Spinal cord (tissue), 10 donors: Measurements from ENCODE around the gene HMOX2. TPM values are rescaled to one million over a fixed set of nuclear protein-coding genes. Genes with fewer than 3 reads are reported as not detected.

Experiments
- DNase-seq, 6 donors: peaks; one replicate each; pipeline versions ENCODE4 v3.0.0 to v3.0.0-alpha.2; 2013 to 2015; ENCODE audit warnings: low spot score in 6 of 6, low read depth in 4 of 6
- H3K27ac ChIP-seq: one replicate; pipeline ENCODE4 v1.5.1; 2013; ENCODE audit warnings: low read depth, low read length, control low read depth
- H3K27me3 ChIP-seq: one replicate; pipeline ENCODE4 v1.6.1; 2013; ENCODE audit warnings: low read length; ENCODE audit not compliant: control insufficient read depth, insufficient read depth
- H3K36me3 ChIP-seq: one replicate; pipeline ENCODE4 v1.6.1; 2013; ENCODE audit warnings: low read length; ENCODE audit not compliant: control insufficient read depth, insufficient read depth
- H3K4me1 ChIP-seq: one replicate; pipeline ENCODE4 v1.6.1; 2013; ENCODE audit warnings: low read length; ENCODE audit not compliant: control insufficient read depth, insufficient read depth
- H3K4me3 ChIP-seq: one replicate; pipeline ENCODE4 v1.5.1; 2013; ENCODE audit warnings: low read depth, low read length, control low read depth
- H3K9me3 ChIP-seq: one replicate; pipeline ENCODE4 v1.6.1; 2013; ENCODE audit warnings: low read length; ENCODE audit not compliant: control insufficient read depth, insufficient read depth
- WGBS: methylation state at CpG from one replicate; pipeline ENCODE4 v1.1.5; 2013; ENCODE audit warnings: missing lambda C conversion rate; ENCODE audit not compliant: insufficient coverage; 5-methylcytosine and 5-hydroxymethylcytosine counted together
- polyA plus RNA-seq, 2 donors: library from polyadenylated mRNA; unstranded; fragments of 120-200 nt; gene quantifications; one replicate each; pipeline ENCODE4 v1.2.1, GENCODE V29; 2013; ENCODE audit not compliant: insufficient read length in 2 of 2
- total RNA-seq, 2 donors: library from RNA; depleted of rRNA in 1 of 2; stranded (reverse); fragments of 120-200 nt in 1 of 2; fragments of >200 nt in 1 of 2; gene quantifications; one replicate each; pipeline versions ENCODE4 v1.2.3 to v1.2.4, GENCODE V29; 2013 to 2014
- donor health status: healthy.

HMOX2 gene
- total and polyA plus RNA-seq, 4 donors: 64.5 to 130 (median 90.1) TPM

- H3K36me3 ChIP-seq: peaks cover 76% of the 10 kb centered on the region
- 89% methylated on average over 8 of the region's 11 CpGs for WGBS
- no peak for DNase-seq
- H3K4me1 ChIP-seq: no peaks in the 10 kb centered on the region
- no peaks in the 10 kb centered on the region for H3K9me3 ChIP-seq
- no peaks in the 10 kb centered on the region for H3K27me3 ChIP-seq
- H3K27ac ChIP-seq: no peak overlapping the region
- H3K4me3 ChIP-seq: no peak overlapping the region
Observed at GRCh38 chr16:4442371-4442770, 33.8 kb upstream of the HMOX2 start.

GRCh38 chr16:4443271-4443670, 32.9 kb upstream of the HMOX2 start:
- H3K4me1 ChIP-seq: no peaks in the 10 kb centered on the region
- H3K36me3 ChIP-seq: peaks cover 76% of the 10 kb centered on the region
- no peak overlapping the region for H3K4me3 ChIP-seq
- H3K9me3 ChIP-seq: no peaks in the 10 kb centered on the region
- WGBS: 79% methylated on average over 5 of the region's 5 CpGs
- no peaks in the 10 kb centered on the region for H3K27me3 ChIP-seq
- DNase-seq: no peak
- H3K27ac ChIP-seq: no peak overlapping the region

- Histone ChIP-seq H3K36me3 (peaks cover 79% of the 10 kb centered on the region), H3K9me3 (no peaks in the 10 kb centered on the region), H3K27me3 (no peaks in the 10 kb centered on the region), H3K4me3 (no peak overlapping the region), H3K4me1 (no peaks in the 10 kb centered on the region), H3K27ac (no peak overlapping the region)
- WGBS: 90% methylated on average over 2 of the region's 4 CpGs
- no peak for DNase-seq
Observed at GRCh38 chr16:4443986-4444385, 32.2 kb upstream of the HMOX2 start.

DNA sequence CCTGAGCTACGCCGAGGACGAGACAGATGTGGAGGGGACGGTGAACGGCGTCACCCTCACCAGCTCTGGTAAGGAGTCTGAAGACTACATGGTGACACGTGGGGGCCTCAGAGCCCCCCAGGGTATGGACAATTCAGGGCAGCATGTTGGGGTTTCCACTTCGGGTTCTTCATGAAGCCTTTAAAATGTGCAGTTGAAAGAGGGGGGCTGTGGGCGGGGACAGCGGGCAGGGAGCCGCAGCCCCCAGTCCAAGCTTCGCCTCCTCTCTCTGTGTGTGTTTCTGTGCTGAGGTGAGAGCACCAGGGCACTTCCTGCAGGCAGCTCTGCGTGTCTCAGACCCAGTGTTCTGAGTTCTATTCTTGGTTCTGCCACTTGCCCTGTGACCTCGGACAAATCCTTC, 25.8 kb upstream of the HMOX2 start:
- Histone ChIP-seq H3K27me3 (no peaks in the 10 kb centered on the region), H3K4me3 (no peak overlapping the region), H3K4me1 (no peaks in the 10 kb centered on the region), H3K36me3 (peaks cover 89% of the 10 kb centered on the region), H3K9me3 (no peaks in the 10 kb centered on the region), H3K27ac (no peak overlapping the region)
- DNase-seq: no peak
- WGBS: 83% methylated on average over 13 of the region's 14 CpGs

DNA sequence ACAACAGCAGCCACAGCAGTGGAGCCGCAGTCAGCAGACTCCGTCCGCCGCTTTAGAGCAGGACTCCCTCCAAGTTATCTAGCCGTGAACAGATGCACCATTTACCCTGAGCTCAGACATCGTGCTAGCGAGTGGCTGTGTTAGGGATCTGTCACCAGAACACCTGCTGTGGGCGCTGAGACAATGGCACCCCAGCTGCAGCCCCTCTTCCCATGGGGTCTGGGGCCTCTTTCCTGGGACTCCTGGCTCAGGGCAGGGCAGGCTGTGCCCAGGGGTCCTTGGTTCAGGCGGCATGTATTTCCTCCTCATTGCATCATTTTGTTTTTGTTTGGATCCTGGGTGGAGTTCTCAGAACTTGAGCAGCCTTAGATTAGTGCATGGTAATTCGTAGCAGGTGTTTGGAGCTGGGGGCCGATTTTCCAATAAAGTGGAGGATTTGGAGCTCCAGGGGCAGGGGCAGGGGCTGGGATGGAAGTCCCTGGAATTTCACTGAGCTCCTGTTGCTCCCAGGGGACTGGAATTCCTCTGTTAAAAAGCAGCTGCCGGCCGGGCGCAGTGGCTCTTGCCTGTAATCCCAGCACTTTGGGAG, 25.2 kb upstream of the HMOX2 start:
- DNase-seq: no peak
- 73% methylated on average over 13 of the region's 14 CpGs for WGBS
- peaks cover 93% of the 10 kb centered on the region for H3K36me3 ChIP-seq
- H3K9me3 ChIP-seq: no peaks in the 10 kb centered on the region
- H3K27me3 ChIP-seq: no peaks in the 10 kb centered on the region
- no peak overlapping the region for H3K27ac ChIP-seq
- H3K4me1 ChIP-seq: no peaks in the 10 kb centered on the region
- H3K4me3 ChIP-seq: no peak overlapping the region

DNA sequence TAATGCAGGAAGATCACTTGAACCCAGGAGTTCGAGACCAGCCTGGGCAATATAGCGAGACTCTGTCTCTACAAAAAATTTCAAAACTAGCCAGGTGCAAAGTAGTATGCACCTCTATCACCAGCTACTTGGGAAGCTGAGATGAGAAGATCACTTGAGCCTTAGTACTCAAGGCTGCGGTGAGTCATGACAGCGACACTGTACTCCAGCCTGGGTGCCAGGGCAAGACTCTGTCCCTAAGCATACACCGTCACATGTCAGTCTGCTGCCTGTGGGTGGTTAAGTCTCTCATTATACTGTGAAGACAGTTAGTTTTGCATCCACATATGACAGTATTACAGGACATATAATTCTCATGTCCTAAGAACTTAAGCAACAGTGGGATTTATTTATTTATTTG, 23.5 kb upstream of the HMOX2 start:
- Histone ChIP-seq H3K9me3 (no peaks in the 10 kb centered on the region), H3K27me3 (no peaks in the 10 kb centered on the region), H3K4me3 (no peak overlapping the region), H3K4me1 (no peaks in the 10 kb centered on the region), H3K36me3 (peaks cover 92% of the 10 kb centered on the region), H3K27ac (no peak overlapping the region)
- 98% methylated on average over 4 of the region's 5 CpGs for WGBS
- DNase-seq: no peak

GRCh38 chr16:4454623-4455022, 21.6 kb upstream of the HMOX2 start:
- DNase-seq: no peak
- H3K9me3 ChIP-seq: no peaks in the 10 kb centered on the region
- no peak overlapping the region for H3K4me3 ChIP-seq
- H3K27ac ChIP-seq: no peak overlapping the region
- H3K4me1 ChIP-seq: no peaks in the 10 kb centered on the region
- H3K27me3 ChIP-seq: no peaks in the 10 kb centered on the region
- H3K36me3 ChIP-seq: peaks cover 89% of the 10 kb centered on the region
- WGBS: 90% methylated on average over 5 of the region's 9 CpGs

GRCh38 chr16:4455081-4455480, 21.1 kb upstream of the HMOX2 start:
- 88% methylated on average over 12 of the region's 14 CpGs for WGBS
- no peaks in the 10 kb centered on the region for H3K27me3 ChIP-seq
- DNase-seq: no peak

GRCh38 chr16:4455951-4456350, 20.2 kb upstream of the HMOX2 start:
- WGBS: 79% methylated on average over 10 of the region's 10 CpGs
- H3K27ac ChIP-seq: no peak overlapping the region
- H3K9me3 ChIP-seq: no peaks in the 10 kb centered on the region

More at GRCh38 chr16:4455081-4455480, 21.1 kb upstream of the HMOX2 start:
- H3K4me3 ChIP-seq: no peak overlapping the region
- H3K27ac ChIP-seq: no peak overlapping the region
- no peaks in the 10 kb centered on the region for H3K9me3 ChIP-seq
- no peaks in the 10 kb centered on the region for H3K4me1 ChIP-seq
- peaks cover 84% of the 10 kb centered on the region for H3K36me3 ChIP-seq

GRCh38 chr16:4460936-4461249, 15.3 kb upstream of the HMOX2 start:
- 86% methylated on average over 3 of the region's 5 CpGs for WGBS
- no peaks in the 10 kb centered on the region for H3K27me3 ChIP-seq
- peak overlapping the region; percentile 25 for H3K27ac ChIP-seq
- H3K4me3 ChIP-seq: no peak overlapping the region
- H3K36me3 ChIP-seq: peaks cover 74% of the 10 kb centered on the region
- peaks cover 12% of the 10 kb centered on the region for H3K4me1 ChIP-seq
- H3K9me3 ChIP-seq: no peaks in the 10 kb centered on the region
- no peak for DNase-seq

More at GRCh38 chr16:4455951-4456350, 20.2 kb upstream of the HMOX2 start:
- H3K4me3 ChIP-seq: no peak overlapping the region
- DNase-seq: no peak
- no peaks in the 10 kb centered on the region for H3K27me3 ChIP-seq
- peaks cover 3% of the 10 kb centered on the region for H3K4me1 ChIP-seq
- peaks cover 79% of the 10 kb centered on the region for H3K36me3 ChIP-seq
